ENCODE results near the gene CASP10. TPM values are rescaled to one million over a fixed set of nuclear protein-coding genes. Genes with fewer than 3 reads are reported as not detected.
A peak's percentile ranks its signal among the peaks of the same experiment; 100 is the strongest.

The CASP10 gene
- total RNA-seq, 4 donors from 2014 or later, result 13.5 to 47.0 (median 15.3) TPM

- ATAC-seq (ENCODE audit: low FRiP score) (no peak), DNase-seq (ENCODE audit: low spot score) (no peak)
- TF ChIP-seq CTCF (IDR thresholded peaks at IDR 0.05), result no peak
Measured at GRCh38 chr2:201223089-201224073, 40.4 kb downstream of the CASP10 start.

GRCh38 chr2:201228271-201228911 is 45.5 kb downstream of the CASP10 start:
- no peak for TF ChIP-seq CTCF (IDR thresholded peaks at IDR 0.05)
- ATAC-seq (ENCODE audit: low FRiP score) (no peak), DNase-seq (ENCODE audit: low spot score) (no peak)

GRCh38 chr2:201228912-201229290 is 46.0 kb downstream of the CASP10 start:
- DNase-seq (ENCODE audit: low spot score) (no peak), ATAC-seq (ENCODE audit: low FRiP score) (no peak)
- TF ChIP-seq CTCF (IDR thresholded peaks at IDR 0.05), result no peak

- DNase-seq (ENCODE audit: low spot score) (peak; percentile 67), ATAC-seq (ENCODE audit: low FRiP score) (peak; percentile 66)
- TF ChIP-seq CTCF (IDR thresholded peaks at IDR 0.05), result no peak
Measured at GRCh38 chr2:201231781-201232466, 49.0 kb downstream of the CASP10 start.

GRCh38 chr2:201232467-201232815 is 49.5 kb downstream of the CASP10 start:
- ATAC-seq (ENCODE audit: low FRiP score), result no peak
- no peak for TF ChIP-seq CTCF (IDR thresholded peaks at IDR 0.05)
- no peak for DNase-seq (ENCODE audit: low spot score)

GRCh38 chr2:201233192-201233811 is 50.4 kb downstream of the CASP10 start:
- DNase-seq (ENCODE audit: low spot score) (no peak), ATAC-seq (ENCODE audit: low FRiP score) (peak; percentile 87)
- TF ChIP-seq CTCF (IDR thresholded peaks at IDR 0.05), result no peak
